Measurements from ENCODE around the gene PACSIN1.

Gene PACSIN1

GRCh38 chr6:34515473-34516387, 49.9 kb downstream of the PACSIN1 start:
- DNase-seq = no peak

- no peak for DNase-seq
Measured at GRCh38 chr6:34516391-34517324, 50.8 kb downstream of the PACSIN1 start.

- no peak for DNase-seq
Measured at GRCh38 chr6:34517461-34517881, 51.6 kb downstream of the PACSIN1 start.

- DNase-seq = no peak
Measured at GRCh38 chr6:34517966-34518365, 52.1 kb downstream of the PACSIN1 start.

GRCh38 chr6:34518669-34519365, 52.9 kb downstream of the PACSIN1 start:
- DNase-seq = no peak

- no peak for DNase-seq
Measured at GRCh38 chr6:34519971-34520644, 54.2 kb downstream of the PACSIN1 start.

- no peak for DNase-seq
Measured at GRCh38 chr6:34520645-34521462, 55.0 kb downstream of the PACSIN1 start.

- DNase-seq = no peak
Measured at GRCh38 chr6:34521463-34522285, 55.8 kb downstream of the PACSIN1 start.

GRCh38 chr6:34522761-34523160, 56.9 kb downstream of the PACSIN1 start:
- DNase-seq = no peak

- DNase-seq = no peak
Measured at GRCh38 chr6:34523441-34524206, 57.7 kb downstream of the PACSIN1 start.

GRCh38 chr6:34524499-34524898, 58.6 kb downstream of the PACSIN1 start:
- no peak for DNase-seq

- DNase-seq = no peak
Measured at GRCh38 chr6:34524971-34525370, 59.1 kb downstream of the PACSIN1 start.

- DNase-seq = no peak
Measured at GRCh38 chr6:34525431-34526175, 59.7 kb downstream of the PACSIN1 start.

- DNase-seq = no peak
Measured at GRCh38 chr6:34526241-34526972, 60.5 kb downstream of the PACSIN1 start.

- peak; percentile 56 for DNase-seq
Measured at GRCh38 chr6:34526992-34527728, 61.3 kb downstream of the PACSIN1 start.

- no peak for DNase-seq
Measured at GRCh38 chr6:34527751-34528670, 62.1 kb downstream of the PACSIN1 start.
